Upper lobe of right lung (tissue), 1 donor: ENCODE results near the gene HNF1B. TPM values are rescaled to one million over a fixed set of nuclear protein-coding genes. Genes with fewer than 3 reads are reported as not detected.

Experiments
- ATAC-seq: fragments of 200-7000 bp; cut with Tn5 transposase; one replicate; pipeline ENCODE4 v1.9.1; 2020; ENCODE audit warnings: mild to moderate bottlenecking, moderate library complexity
- DNase-seq: peaks from one replicate; pipeline ENCODE4 v3.0.0-alpha.2; 2020
- H3K27ac ChIP-seq: fragments of 200-600 bp; one replicate; pipeline ENCODE4 v1.8.0; 2022
- H3K27me3 ChIP-seq: fragments of 200-600 bp; one replicate; pipeline ENCODE4 v1.8.0; 2022; ENCODE audit warnings: mild to moderate bottlenecking
- H3K36me3 ChIP-seq: fragments of 200-600 bp; one replicate; pipeline ENCODE4 v1.8.0; 2022
- H3K4me1 ChIP-seq: fragments of 200-600 bp; one replicate; pipeline ENCODE4 v1.8.0; 2022
- H3K4me3 ChIP-seq: fragments of 200-600 bp; one replicate; pipeline ENCODE4 v1.8.0; 2022; ENCODE audit warnings: mild to moderate bottlenecking
- H3K9me3 ChIP-seq: fragments of 200-600 bp; one replicate; pipeline ENCODE4 v1.8.0; 2022
- CTCF ChIP-seq: fragments of 200-600 bp; IDR thresholded peaks from one replicate; pipeline ENCODE4 v1.8.0; 2022; ENCODE audit warnings: antibody characterized with exemption
- intact Hi-C: fragments of 100-400 bp; cut with DNase I; formaldehyde crosslinking; loops from one replicate; pipeline ENCODE4 v1.11.0; 2022
- total RNA-seq: library from RNA; stranded (reverse); fragmentation: NEBNext Ultra II Directional; extraction: Animal tissue kit (Norgen Biotek cat#: 25700); gene quantifications from one replicate; pipeline ENCODE4 v1.2.1, GENCODE V29; 2021
- donor health status: DM: no; HTN: yes; CAD: no; lungs with severe emphysema.

Gene HNF1B
- total RNA-seq, 1 donor from 2014 or later, result 19.8 TPM

DNA sequence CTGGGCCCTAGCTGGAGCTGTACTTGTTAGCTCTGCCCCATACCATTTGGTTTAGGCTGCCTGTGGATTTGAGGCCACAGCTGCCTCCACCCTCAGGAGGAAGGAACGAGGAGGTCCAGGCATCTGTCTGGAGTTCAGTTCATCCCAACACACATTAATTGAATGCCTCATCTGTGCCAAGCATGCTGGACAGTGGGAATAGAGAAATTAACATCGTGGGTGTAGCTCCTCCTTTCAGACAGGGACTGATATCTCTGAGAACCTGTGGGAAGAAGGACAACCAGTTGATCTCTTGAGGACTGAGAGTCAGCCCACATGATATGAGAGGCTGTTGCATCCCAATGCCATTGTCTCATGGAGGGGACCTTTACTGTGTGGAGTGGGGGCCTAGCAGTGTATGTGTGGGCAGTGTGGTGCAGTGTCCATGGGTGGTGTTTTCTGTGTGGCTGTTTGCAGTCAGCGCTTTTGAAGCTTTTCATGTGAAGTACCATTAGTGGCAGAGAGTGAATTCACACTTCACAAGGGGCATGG lies 72.2 kb downstream of the HNF1B start:
- Histone ChIP-seq H3K27me3 (no peaks in the 10 kb centered on the region), H3K9me3 (no peaks in the 10 kb centered on the region), H3K4me3 (no peak overlapping the region), H3K27ac (no peak overlapping the region), H3K4me1 (no peaks in the 10 kb centered on the region), H3K36me3 (no peaks in the 10 kb centered on the region)
- intact Hi-C loops, result no loop called here
- TF ChIP-seq CTCF, result no peak
- DNase-seq (no peak), ATAC-seq (no peak)

DNA sequence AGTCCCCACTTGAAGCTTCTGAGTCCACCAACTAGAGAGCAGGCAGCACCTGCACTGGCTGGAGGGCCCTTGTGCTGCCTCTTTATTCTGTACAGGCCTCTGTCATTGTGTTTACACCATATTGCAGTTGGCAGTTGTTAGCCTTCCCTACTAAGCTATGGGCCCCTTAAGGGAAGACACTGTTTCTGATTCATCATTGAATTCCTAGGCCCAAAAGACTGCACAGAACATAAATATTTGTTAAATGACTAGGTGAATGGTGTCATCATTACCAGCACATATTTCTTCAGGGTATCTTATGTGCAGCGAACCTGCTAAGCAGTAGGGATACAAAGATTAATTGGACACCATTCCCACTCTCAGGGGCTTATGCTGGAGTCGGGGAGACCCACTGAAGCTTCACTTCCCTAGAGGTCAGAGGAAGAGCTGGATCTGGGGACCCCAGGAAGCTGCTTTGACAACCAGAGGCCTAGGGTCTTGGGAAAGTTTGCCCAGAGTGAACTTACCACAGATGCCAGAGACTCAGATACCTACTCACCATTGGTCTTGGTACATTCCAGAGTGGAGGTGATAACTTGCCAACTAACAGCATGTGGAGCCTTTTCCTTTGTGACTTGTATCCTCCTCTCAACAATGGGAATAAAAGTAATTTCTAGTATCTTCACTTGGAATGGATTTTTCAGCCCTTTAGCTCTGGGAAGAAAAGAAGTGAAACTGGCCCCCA lies 72.9 kb downstream of the HNF1B start:
- Histone ChIP-seq H3K9me3 (no peaks in the 10 kb centered on the region), H3K4me3 (no peak overlapping the region), H3K4me1 (no peaks in the 10 kb centered on the region), H3K27me3 (no peaks in the 10 kb centered on the region), H3K36me3 (no peaks in the 10 kb centered on the region), H3K27ac (no peak overlapping the region)
- no peak for TF ChIP-seq CTCF
- no peak for DNase-seq
- intact Hi-C loops, result no loop called here
- no peak for ATAC-seq

GRCh38 chr17:37671028-37671823 lies 73.6 kb downstream of the HNF1B start:
- Histone ChIP-seq H3K9me3 (no peaks in the 10 kb centered on the region), H3K4me1 (no peaks in the 10 kb centered on the region), H3K27ac (no peak overlapping the region), H3K36me3 (no peaks in the 10 kb centered on the region), H3K4me3 (no peak overlapping the region), H3K27me3 (no peaks in the 10 kb centered on the region)
- DNase-seq, result no peak
- TF ChIP-seq CTCF, result no peak
- ATAC-seq, result no peak
- intact Hi-C loops, result no loop called here

DNA sequence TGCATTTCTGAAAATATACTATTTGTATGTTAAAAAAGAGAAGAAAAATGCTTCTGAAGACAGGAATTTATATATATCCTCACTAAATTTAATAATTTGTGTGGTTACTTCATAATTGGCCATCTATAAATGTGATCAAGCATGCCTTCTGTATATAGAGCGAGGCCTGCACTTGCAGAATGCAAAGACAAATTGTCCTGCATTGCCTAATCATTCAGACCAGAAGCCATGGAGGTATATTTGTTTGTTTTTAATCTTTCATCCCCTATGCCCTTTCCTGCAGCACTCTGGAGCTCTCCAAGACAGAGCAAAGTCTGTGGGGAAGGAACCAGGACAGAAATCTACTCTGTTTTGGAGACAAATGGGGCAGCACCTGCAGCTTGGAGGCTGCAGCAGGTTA lies 77.8 kb downstream of the HNF1B start:
- H3K27ac ChIP-seq, result no peak overlapping the region
- no peaks in the 10 kb centered on the region for H3K27me3 ChIP-seq
- no peaks in the 10 kb centered on the region for H3K36me3 ChIP-seq
- intact Hi-C loops, result no loop called here
- DNase-seq, result no peak
- no peaks in the 10 kb centered on the region for H3K4me1 ChIP-seq
- no peak for ATAC-seq
- no peaks in the 10 kb centered on the region for H3K9me3 ChIP-seq
- TF ChIP-seq CTCF, result no peak
- no peak overlapping the region for H3K4me3 ChIP-seq

DNA sequence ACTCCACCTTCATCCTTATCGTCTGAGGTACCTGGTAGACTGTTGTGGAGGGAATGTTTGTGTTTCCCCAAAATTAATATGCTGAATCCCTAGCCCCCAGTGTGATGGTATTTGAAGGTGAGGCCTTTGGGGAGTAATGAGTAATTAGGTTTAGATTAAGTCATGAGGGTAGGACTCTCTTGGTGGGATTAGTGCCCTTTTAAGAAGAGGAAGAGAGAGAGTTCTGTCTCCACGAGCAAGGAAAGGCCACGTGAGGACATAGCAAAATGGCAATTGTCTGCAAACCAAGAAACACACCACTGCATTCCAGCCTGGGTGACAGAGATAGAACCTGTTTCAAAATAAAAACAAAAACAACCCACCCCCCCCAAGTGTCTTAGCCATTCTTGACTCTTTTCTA lies 80.6 kb downstream of the HNF1B start:
- H3K4me3 ChIP-seq, result no peak overlapping the region
- H3K27me3 ChIP-seq, result no peaks in the 10 kb centered on the region
- DNase-seq, result no peak
- intact Hi-C loops, result no loop called here
- H3K9me3 ChIP-seq, result no peaks in the 10 kb centered on the region
- no peaks in the 10 kb centered on the region for H3K36me3 ChIP-seq
- H3K4me1 ChIP-seq, result no peaks in the 10 kb centered on the region
- TF ChIP-seq CTCF, result no peak
- no peak overlapping the region for H3K27ac ChIP-seq
- no peak for ATAC-seq
